Hepatocyte (in vitro differentiated cells): Measurements from ENCODE around the gene PSMB8. TPM values are rescaled to one million over a fixed set of nuclear protein-coding genes. Genes with fewer than 3 reads are reported as not detected.

ENCODE experiments used
- DNase-seq: peaks from one replicate; pipeline ENCODE4 v3.0.0-alpha.2; 2016; ENCODE audit warnings: low spot score
- H2AFZ ChIP-seq: fragments of 200-600 bp; sonication (generic); 2 replicates; pipeline ENCODE4 v1.6.0; 2016; ENCODE audit warnings: antibody characterized with exemption, mild to moderate bottlenecking
- H3K27ac ChIP-seq: fragments of 200-600 bp; sonication (generic); 2 replicates; pipeline ENCODE4 v1.5.1; 2016; ENCODE audit warnings: mild to moderate bottlenecking
- H3K27me3 ChIP-seq: fragments of 200-600 bp; sonication (generic); 2 replicates; pipeline ENCODE4 v1.6.1; 2016
- H3K36me3 ChIP-seq: fragments of 200-600 bp; sonication (generic); replicated peaks from 2 replicates; pipeline ENCODE4 v1.5.1; 2016; ENCODE audit warnings: low read depth; ENCODE audit not compliant: insufficient read depth
- H3K4me1 ChIP-seq: fragments of 200-600 bp; sonication (generic); 2 replicates; pipeline ENCODE4 v1.5.1; 2016; ENCODE audit warnings: mild to moderate bottlenecking, moderate library complexity; ENCODE audit not compliant: insufficient read depth
- H3K4me2 ChIP-seq: fragments of 200-600 bp; sonication (generic); 2 replicates; pipeline ENCODE4 v1.6.0; 2016
- H3K4me3 ChIP-seq: fragments of 200-600 bp; sonication (generic); 2 replicates; pipeline ENCODE4 v1.5.1; 2016; ENCODE audit warnings: mild to moderate bottlenecking
- H3K79me2 ChIP-seq: fragments of 200-600 bp; sonication (generic); 2 replicates; pipeline ENCODE4 v1.6.0; 2017; ENCODE audit warnings: mild to moderate bottlenecking
- H3K9me2 ChIP-seq: fragments of 200-600 bp; sonication (generic); replicated peaks from 2 replicates; pipeline ENCODE4 v1.6.0; 2017; ENCODE audit warnings: mild to moderate bottlenecking; ENCODE audit not compliant: insufficient read depth
- H3K9me3 ChIP-seq: fragments of 200-600 bp; sonication (generic); 2 replicates; pipeline ENCODE4 v1.5.1; 2016; ENCODE audit warnings: low read depth, mild to moderate bottlenecking
- H4K20me1 ChIP-seq: fragments of 200-600 bp; sonication (generic); 2 replicates; pipeline ENCODE4 v1.6.0; 2016; ENCODE audit warnings: mild to moderate bottlenecking; ENCODE audit not compliant: insufficient read depth, poor library complexity, severe bottlenecking
- EZH2 ChIP-seq: fragments of 200-600 bp; sonication (generic); IDR thresholded peaks from 2 replicates; pipeline ENCODE4 v1.6.1; 2016; ENCODE audit warnings: antibody characterized with exemption, mild to moderate bottlenecking, borderline replicate concordance
- EZH2phosphoT487 ChIP-seq: fragments of 200-600 bp; sonication (generic); IDR thresholded peaks from one replicate; pipeline ENCODE4 v1.6.1; 2018; ENCODE audit warnings: antibody characterized with exemption, mild to moderate bottlenecking, low read depth, moderate library complexity; ENCODE audit not compliant: unreplicated experiment, severe bottlenecking
- WGBS: methylation state at CpG from one replicate; pipeline ENCODE4 v1.1.6; 2016; ENCODE audit warnings: low lambda C conversion rate; ENCODE audit errors: missing lambda C conversion rate; 5-methylcytosine and 5-hydroxymethylcytosine counted together
- polyA plus RNA-seq: library from polyadenylated mRNA; unstranded; fragments of >200 nt; fragmentation: Nextera tagmentation; extraction: Ambion mirVana; gene quantifications from 2 replicates; pipeline ENCODE4 v1.2.1, GENCODE V29; 2016
- total RNA-seq: library from RNA; depleted of rRNA; stranded (reverse); fragments of >200 nt; gene quantifications from 2 replicates; pipeline ENCODE4 v1.2.3, GENCODE V29; 2014
- TF ChIP-seq, protein P1 (sequence below): fragments of 200-600 bp; sonication (generic); IDR thresholded peaks from 2 replicates; pipeline ENCODE4 v1.5.1; 2016; ENCODE audit warnings: antibody characterized with exemption, mild to moderate bottlenecking; ENCODE audit not compliant: poor library complexity

Gene PSMB8
- total and polyA plus RNA-seq, 2 experiments from 2014 or later: 18.6 to 19.1 TPM

DNA sequence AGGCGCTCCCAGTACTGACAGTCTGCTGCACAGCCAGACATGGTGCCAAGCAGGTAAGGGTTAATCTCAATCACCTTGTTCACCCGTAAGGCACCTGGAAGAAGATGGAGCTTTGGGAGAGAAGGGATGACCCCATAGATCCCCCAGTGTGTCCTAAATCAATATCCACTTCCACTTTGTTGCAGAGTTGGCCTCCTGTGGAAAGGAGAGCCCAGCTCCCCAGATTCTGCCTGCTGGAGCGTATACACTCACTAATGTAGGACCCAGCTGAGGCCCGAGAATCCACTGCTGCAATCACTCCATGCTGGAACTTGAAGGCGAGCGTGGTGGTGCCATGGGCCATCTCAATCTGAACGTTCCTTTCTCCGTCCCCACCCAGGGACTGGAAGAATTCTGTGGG, 1.2 kb downstream of the PSMB8 start:
- Histone ChIP-seq H3K9me2 (no peaks in the 10 kb centered on the region), H4K20me1 (no peaks in the 10 kb centered on the region), H2AFZ (no peak overlapping the region), H3K36me3 (no peaks in the 10 kb centered on the region), H3K9me3 (no peaks in the 10 kb centered on the region), H3K4me3 (no peak overlapping the region), H3K4me2 (peak overlapping the region; percentile 91), H3K27ac (no peak overlapping the region), H3K27me3 (no peaks in the 10 kb centered on the region), H3K79me2 (no peaks in the 10 kb centered on the region), H3K4me1 (peaks cover 3% of the 10 kb centered on the region)
- TF ChIP-seq, protein P1, sequence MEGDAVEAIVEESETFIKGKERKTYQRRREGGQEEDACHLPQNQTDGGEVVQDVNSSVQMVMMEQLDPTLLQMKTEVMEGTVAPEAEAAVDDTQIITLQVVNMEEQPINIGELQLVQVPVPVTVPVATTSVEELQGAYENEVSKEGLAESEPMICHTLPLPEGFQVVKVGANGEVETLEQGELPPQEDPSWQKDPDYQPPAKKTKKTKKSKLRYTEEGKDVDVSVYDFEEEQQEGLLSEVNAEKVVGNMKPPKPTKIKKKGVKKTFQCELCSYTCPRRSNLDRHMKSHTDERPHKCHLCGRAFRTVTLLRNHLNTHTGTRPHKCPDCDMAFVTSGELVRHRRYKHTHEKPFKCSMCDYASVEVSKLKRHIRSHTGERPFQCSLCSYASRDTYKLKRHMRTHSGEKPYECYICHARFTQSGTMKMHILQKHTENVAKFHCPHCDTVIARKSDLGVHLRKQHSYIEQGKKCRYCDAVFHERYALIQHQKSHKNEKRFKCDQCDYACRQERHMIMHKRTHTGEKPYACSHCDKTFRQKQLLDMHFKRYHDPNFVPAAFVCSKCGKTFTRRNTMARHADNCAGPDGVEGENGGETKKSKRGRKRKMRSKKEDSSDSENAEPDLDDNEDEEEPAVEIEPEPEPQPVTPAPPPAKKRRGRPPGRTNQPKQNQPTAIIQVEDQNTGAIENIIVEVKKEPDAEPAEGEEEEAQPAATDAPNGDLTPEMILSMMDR: no peak
- no peak for TF ChIP-seq EZH2phosphoT487
- no peak for TF ChIP-seq EZH2
- DNase-seq: no peak
- 90% methylated on average over 8 of the region's 8 CpGs for WGBS

DNA sequence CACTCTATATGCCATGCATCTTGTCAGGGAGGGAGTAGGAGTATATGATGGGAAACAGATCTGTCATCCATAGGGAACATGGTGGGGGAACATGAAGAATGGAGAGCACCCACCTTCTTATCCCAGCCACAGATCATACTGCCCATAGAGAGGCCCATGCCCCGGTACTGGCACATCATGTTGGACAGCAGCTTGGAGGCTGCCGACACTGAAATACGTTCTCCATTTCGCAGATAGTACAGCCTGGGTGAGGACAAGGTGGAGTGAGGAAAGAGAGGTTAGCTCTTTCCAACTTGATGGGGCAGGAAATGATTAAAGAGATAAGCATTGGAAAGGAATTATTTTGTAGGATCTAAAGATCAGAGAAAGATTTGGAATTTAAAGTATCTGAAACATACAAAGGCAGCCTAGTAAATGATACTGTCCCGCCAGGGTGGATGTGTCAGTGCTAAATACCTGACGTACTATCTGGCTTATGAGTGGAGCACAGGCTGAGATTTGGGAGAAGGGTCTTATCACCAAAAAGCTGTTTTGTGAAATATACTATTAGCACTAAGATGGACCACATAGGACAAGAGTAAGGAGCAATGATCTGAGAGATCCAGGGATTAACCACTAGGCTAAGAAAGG, 1.7 kb downstream of the PSMB8 start:
- H3K27me3 ChIP-seq: no peaks in the 10 kb centered on the region
- H3K9me3 ChIP-seq: no peaks in the 10 kb centered on the region
- no peak overlapping the region for H3K4me3 ChIP-seq
- no peaks in the 10 kb centered on the region for H3K36me3 ChIP-seq
- no peaks in the 10 kb centered on the region for H3K9me2 ChIP-seq
- no peak overlapping the region for H2AFZ ChIP-seq
- H3K4me1 ChIP-seq: peaks cover 7% of the 10 kb centered on the region
- DNase-seq: no peak
- TF ChIP-seq, protein P1: no peak
- TF ChIP-seq EZH2phosphoT487: no peak
- TF ChIP-seq EZH2: no peak
- H3K4me2 ChIP-seq: no peak overlapping the region
- no peaks in the 10 kb centered on the region for H4K20me1 ChIP-seq
- 95% methylated on average over 6 of the region's 6 CpGs for WGBS
- no peaks in the 10 kb centered on the region for H3K79me2 ChIP-seq
- no peak overlapping the region for H3K27ac ChIP-seq

DNA sequence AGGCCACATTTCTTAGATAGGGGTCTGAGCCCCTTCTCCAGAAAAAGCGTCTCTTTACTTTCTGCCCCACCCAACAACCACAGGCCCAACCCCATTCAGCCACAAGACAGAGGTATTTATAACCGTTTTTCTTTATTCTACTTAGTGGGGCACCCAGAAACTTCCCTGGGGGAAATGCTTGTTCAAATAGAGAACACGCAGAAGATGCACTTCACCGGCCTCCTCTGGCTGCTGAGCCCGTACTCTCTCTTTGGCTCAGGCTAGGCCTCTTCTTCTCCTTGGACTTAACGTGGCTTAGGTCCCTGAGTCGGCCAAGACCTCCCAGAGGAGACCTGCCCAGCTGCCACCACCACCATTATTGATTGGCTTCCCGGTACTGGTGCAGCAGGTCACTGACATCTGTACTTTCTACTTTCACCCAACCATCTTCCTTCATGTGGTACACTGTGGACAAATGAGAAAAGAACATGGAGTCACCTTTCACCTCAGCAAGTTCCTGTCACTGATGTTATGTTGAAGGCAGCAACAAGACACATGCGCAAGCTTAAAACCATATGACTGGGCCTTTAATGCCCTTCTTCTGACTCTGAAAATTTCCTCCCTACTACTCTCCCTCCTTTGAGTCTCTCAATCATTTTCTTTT, 3.1 kb downstream of the PSMB8 start:
- Histone ChIP-seq H3K27ac (no peak overlapping the region), H3K36me3 (no peaks in the 10 kb centered on the region), H3K27me3 (no peaks in the 10 kb centered on the region), H3K4me1 (peaks cover 7% of the 10 kb centered on the region), H4K20me1 (no peaks in the 10 kb centered on the region), H3K79me2 (no peaks in the 10 kb centered on the region), H3K9me3 (no peaks in the 10 kb centered on the region), H3K4me3 (no peak overlapping the region), H3K4me2 (no peak overlapping the region), H3K9me2 (no peaks in the 10 kb centered on the region), H2AFZ (no peak overlapping the region)
- 85% methylated on average over 9 of the region's 9 CpGs for WGBS
- TF ChIP-seq EZH2 (no peak), EZH2phosphoT487 (no peak)
- TF ChIP-seq, protein P1: no peak
- no peak for DNase-seq
